ENCODE results near the gene METTL23. TPM values are rescaled to one million over a fixed set of nuclear protein-coding genes. Genes with fewer than 3 reads are reported as not detected.

Gene METTL23
- polyA plus RNA-seq (ENCODE audit: insufficient read depth in 1 of 5, insufficient read length in 5 of 5, low replicate concordance in 1 of 5) = 10 to 100 TPM; 37.4 to 43.3 (median 38.9) TPM
- long read RNA-seq, donor 1, partial matches to known transcripts = 0 of 15 reads
- long read RNA-seq, donor 1, other reads (novel, unspliced or antisense) = 0 of 15 reads
- long read RNA-seq, donor 2, partial matches to known transcripts = 0 of 3 reads
- long read RNA-seq, donor 2, other reads (novel, unspliced or antisense) = 0 of 3 reads
- long read RNA-seq, donor 3, partial matches to known transcripts = 0 of 9 reads
- long read RNA-seq, donor 3, other reads (novel, unspliced or antisense) = 0 of 9 reads
- long read RNA-seq, donor 4, partial matches to known transcripts = 0 of 10 reads
- long read RNA-seq, donor 4, other reads (novel, unspliced or antisense) = 0 of 10 reads
- long read RNA-seq, donor 5, partial matches to known transcripts = 0 of 10 reads
- long read RNA-seq, donor 5, other reads (novel, unspliced or antisense) = 0 of 10 reads
- long read RNA-seq, donor 6, transcript METTL23-201 (5 exons, 1,155 nt) = major isoform, 5 of 14 reads
- long read RNA-seq, donor 6, partial matches to known transcripts = 0 of 14 reads
- long read RNA-seq, donor 6, other reads (novel, unspliced or antisense) = 0 of 14 reads
- long read RNA-seq, donor 7, partial matches to known transcripts = 0 of 10 reads
- long read RNA-seq, donor 7, other reads (novel, unspliced or antisense) = 0 of 10 reads
- long read RNA-seq, donor 8, partial matches to known transcripts = 0 of 3 reads
- long read RNA-seq, donor 8, other reads (novel, unspliced or antisense) = 0 of 3 reads

GRCh38 chr17:76726776-76727718, at the start of gene METTL23:
TSS of gene METTL23 (plus strand) at chr17:76726839. CDS start at chr17:76729711, 2,872 bp downstream.
- DNase-seq = peak; percentile 75 to 84

- no peak for DNase-seq
Measured at GRCh38 chr17:76677406-76677805, 49.2 kb upstream of the METTL23 start.

- no peak for DNase-seq
Measured at GRCh38 chr17:76678330-76678729, 48.3 kb upstream of the METTL23 start.

GRCh38 chr17:76679239-76679638, 47.4 kb upstream of the METTL23 start:
- no peak for DNase-seq

- DNase-seq = no peak
Measured at GRCh38 chr17:76681222-76682137, 45.2 kb upstream of the METTL23 start.

GRCh38 chr17:76682296-76682695, 44.3 kb upstream of the METTL23 start:
- no peak for DNase-seq

GRCh38 chr17:76683011-76683755, 43.5 kb upstream of the METTL23 start:
- DNase-seq = no peak

GRCh38 chr17:76683921-76684745, 42.5 kb upstream of the METTL23 start:
- DNase-seq = no peak

GRCh38 chr17:76684756-76685155, 41.9 kb upstream of the METTL23 start:
- no peak for DNase-seq

GRCh38 chr17:76685366-76685765, 41.3 kb upstream of the METTL23 start:
- no peak for DNase-seq

- no peak for DNase-seq
Measured at GRCh38 chr17:76685846-76686245, 40.8 kb upstream of the METTL23 start.

GRCh38 chr17:76686538-76687297, 39.9 kb upstream of the METTL23 start:
- no peak for DNase-seq

GRCh38 chr17:76687298-76688164, 39.1 kb upstream of the METTL23 start:
- DNase-seq = no peak

GRCh38 chr17:76688165-76688622, 38.4 kb upstream of the METTL23 start:
- no peak for DNase-seq

- DNase-seq = no peak
Measured at GRCh38 chr17:76689859-76690258, 36.8 kb upstream of the METTL23 start.

- DNase-seq = no peak
Measured at GRCh38 chr17:76690596-76691280, 35.9 kb upstream of the METTL23 start.
